Activated CD8-positive, alpha-beta memory T cell treated with anti-CD3 and anti-CD28 coated beads, Interleukin-2, amount 50 U/mL, for 1 hour (primary cell): Measurements from ENCODE around the gene ATAD3A.

ENCODE experiments used
- DNase-seq: peaks from one replicate; pipeline ENCODE4 v3.0.0-alpha.2; 2020; ENCODE audit errors: extremely low read depth

ATAD3A gene

DNA sequence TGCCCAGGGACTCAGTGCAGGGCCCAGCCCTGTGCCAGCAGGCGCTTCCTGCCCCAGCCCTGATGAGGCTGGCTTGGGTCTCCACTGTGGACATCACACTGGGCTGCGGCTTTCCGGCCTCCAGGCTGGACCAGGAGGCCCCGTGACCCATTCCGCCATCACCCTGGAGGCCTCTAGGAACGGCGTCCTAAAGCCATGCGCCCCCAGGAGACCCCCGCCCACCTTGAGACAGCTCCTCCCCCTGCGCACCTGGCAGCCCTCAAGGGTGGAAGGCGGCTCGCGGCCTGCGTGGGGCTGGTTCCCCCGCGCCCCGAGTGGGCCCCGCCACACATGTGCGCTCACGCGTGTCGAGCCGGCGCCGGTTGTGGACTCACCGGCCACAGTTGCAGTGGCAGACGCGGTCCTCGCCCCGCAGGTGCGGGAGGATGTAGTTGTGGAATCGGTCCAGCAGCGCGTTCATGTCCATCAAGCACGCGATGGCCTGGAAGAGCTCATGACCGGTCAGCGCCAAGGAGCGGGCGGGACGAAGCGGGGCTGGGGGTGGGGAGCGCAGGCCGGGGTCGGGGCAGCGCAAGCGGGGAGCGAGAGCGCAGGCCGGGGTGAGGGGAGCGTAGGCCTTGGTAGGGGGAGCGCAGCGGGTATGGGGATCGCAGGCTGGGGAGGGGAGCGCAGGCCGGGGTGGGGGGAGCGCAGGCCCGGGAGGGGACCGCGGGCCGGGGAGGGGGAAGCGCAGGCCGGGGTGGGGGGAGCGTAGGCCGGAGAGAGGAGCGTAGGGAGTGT lies 27.5 kb downstream of the ATAD3A start:
- DNase-seq, result no peak

DNA sequence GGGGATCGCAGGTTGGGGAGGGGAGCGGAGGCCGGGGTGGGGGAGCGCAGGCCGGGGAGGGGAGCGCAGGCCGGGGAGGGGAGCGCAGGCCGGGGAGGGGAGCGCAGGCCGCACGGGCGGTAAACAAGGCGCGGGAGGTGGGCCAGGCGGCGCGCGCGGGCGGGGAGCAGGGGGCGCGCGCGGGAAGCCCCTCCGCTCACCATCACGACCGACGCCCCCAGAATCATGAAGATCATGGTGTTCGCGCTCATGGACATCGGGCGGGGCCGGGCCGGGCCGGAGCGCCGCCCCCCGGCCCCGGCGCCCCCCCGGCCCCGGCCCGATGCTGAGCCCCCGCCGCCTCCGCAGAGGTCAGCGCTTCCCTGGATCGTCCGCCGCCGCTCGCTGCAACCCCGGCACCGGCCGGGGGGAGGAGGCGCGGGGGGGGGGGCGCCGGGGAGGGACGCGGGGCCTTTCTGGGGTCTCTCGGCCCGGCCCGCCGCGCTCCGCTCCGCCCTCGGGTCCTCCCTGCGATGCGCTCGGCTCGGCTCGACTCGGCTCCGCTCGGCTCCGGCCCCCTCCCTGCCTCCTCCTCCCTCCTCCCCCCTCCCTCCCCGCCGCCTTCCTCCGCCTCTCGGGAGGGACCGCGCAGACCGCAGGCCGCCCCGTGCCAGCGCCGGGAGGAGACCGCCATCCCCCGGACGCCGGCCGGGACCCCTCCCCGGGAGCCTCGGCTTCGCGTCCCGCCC lies 28.3 kb downstream of the ATAD3A start, which contains the start of gene TMEM240:
Gene TMEM240 (minus strand): TSS at position 535 of the 728 bp plus-strand sequence. CDS start 278 bp downstream, at position 257.
- DNase-seq, result no peak

DNA sequence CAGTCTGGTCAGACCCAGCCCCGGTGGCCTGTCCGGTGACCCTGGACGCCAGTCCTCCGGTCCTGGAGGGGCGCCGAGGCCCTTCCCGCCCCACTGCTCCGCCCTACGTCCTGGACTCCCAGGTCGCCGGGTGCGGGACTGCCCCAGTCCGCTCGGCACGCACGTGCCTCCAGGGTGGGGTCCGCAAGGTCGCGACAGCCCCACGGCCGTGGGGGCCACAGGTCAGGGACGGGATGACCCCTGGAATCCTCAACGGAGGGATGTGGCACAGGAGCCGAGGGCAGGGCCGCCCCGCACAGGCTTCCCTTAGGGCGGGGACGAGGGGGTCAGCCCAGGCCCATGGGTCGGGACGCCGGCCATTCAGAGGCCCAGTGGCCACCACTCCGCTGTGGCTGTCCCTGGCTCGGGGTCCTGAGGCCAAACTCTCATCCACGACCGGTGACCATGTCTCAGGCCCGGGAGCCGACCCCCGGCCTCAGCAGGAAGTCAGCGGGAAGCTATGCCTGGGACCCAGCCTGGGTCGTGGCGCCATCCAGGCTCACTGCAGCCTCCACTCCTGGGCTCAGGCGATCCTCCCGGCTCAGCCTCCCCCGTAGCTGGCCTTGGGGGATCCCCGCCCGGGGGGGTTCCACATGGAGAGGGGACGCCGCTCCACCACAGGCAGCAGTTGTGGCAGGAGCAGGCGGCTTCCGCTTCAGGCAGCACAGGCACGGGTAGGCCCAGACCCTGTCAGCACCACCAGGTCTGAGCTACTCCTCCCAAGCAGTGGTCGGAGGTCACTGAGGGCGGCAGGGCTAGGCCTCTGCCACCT lies 29.1 kb downstream of the ATAD3A start:
- DNase-seq, result no peak

DNA sequence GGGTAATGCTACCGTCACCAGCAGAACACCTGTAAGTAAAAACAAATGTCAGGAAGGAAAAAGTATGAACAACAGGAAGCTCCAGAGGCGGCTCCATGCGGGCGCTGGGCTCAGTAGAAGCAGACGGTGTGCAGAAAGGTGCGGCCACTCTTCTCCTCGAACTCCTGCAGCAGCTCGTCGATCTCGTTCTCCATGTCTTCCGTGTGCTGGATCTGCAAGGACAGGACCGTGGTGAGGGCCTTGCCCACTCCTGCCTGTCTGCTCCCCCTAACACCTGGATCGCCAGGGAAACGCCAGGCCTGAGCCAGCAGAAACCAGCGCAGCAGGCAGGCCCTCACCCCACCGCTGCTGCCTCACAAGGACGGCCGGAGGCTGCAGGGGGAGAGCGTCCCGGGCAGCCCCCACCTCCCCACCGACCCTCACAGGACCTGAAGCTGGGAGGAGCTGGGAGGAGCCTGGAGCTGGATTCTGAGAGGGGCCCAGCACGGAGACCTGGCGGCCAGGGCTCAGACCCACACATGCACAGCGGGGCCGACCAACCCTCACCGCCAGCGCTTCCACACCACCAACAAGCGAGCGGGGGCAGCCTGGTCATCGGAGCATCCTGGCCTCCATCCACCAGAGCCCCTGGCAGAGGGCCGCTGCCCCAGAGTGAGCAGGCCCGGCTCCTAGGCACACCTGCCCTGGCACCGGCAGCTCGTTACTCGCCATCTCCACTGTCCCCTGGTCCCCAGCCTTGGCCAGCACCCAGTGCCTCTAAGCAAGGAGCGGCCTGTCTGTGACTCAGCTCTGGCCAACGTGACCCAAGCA lies 30.2 kb downstream of the ATAD3A start:
- DNase-seq, result no peak

DNA sequence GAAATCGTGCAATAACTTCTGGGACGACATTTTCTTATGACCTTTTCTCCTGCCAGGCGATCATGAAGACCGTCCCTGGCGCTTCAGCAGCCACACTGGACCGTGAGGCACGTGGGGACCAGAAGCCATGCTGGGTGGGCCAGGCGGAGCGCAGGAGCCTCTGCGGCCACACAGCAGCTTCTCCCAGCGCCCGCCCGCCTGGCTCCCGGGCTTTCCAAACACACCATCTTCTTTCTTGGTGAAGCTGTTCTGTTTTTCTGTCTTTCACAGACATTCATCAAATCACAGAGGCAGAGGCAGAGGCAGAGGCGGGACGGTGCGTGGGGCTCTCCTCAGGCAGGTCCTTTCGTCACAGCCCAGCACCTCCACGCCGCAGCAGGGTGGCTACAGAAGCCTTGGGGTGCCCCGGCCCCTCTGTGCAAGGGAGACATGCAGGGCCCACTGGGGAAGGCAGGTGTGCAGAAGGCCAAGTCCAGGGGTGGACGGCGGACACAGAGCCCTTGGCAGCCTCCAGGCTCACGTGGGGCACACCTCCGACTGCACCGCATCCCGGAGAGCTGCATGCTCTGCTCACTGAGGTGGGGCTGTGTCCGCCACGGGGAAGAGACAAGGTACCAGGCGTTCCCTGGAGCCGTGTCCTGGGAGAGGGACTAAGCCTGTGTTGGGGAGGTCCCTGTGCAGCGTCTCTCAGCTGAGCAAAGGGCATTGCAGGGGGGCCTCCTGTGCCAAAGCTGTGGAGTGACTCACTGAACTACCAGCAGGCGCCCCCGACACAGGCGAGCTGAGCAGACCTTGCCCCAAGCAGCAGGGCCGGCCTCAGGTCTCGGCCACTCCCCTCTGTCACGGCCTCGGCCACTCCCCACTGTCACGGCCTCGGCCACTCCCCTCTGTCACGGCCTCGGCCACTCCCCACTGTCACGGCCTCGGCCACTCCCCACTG lies 31.1 kb downstream of the ATAD3A start:
- no peak for DNase-seq

DNA sequence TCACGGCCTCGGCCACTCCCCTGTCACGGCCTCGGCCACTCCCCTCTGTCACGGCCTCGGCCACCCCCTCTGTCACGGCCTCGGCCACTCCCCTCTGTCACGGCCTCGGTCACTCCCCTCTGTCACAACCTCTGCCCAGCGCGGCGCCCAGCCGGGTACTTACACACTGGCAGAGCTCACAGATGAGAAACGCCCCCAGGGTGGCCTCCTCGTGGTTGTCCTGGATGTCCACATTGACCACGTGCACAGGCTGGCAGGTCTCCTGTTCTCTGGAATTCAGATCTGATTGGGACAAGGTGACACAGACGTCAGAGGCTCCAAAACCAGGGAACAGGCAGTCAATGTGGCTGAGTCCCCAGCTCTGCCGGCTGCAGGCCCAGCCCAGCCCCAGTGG lies 31.7 kb downstream of the ATAD3A start:
- DNase-seq, result no peak

DNA sequence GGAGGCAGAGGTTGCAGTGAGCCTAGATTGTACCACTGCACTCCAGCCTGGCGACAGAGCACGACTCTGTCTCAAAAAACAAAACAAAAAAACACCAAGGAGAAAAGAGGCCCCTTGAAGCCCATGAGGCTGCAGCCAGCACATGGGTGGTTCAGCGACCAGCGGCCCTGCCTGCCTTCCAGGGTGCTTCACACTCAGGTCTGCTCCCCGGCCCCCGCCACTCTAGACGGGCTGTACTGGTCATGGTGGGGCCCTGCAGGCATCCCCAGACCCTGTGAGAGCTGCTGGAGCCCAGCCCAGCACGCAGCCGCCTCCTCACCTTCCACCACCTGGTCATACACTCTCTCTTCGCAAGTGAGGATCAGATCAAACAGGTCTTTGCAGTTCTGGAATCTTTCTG lies 32.6 kb downstream of the ATAD3A start:
- no peak for DNase-seq

DNA sequence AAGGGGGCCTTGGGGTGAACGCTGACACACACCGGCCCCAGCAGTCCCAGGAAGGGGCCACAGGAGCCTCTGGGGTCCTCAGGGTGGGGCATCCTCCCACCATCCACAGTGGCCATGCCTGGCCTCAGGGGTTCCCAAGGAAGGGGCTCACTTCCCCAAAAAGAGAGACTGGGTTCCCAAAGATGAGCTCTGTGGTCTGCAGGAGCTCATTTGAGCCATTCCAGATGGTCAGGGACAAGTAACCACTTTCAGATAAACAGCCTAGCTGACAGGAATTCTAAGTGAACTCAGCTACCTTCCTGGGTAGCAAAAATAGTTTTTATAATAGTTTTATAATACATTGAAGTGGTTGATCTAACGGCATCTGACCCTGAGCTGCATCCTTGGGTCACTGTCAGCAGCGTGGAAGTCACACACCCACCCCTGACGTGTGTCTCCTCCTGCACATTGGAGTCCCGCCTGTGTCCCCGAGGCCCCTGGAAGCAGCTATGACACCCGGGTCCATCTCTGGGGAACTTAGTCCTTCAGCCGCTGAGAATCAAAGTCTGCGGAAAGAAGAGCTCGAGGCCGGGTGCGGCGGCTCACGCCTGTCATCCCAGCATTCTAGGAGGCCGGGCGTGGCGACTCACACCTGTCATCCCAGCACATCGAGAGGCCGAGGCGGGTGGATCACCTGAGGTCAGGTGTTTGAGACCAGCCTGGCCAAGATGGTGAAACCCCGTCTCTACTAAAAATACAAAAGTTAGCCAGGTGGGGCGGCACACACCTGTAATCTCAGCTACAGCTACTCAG lies 34.2 kb downstream of the ATAD3A start:
- no peak for DNase-seq

DNA sequence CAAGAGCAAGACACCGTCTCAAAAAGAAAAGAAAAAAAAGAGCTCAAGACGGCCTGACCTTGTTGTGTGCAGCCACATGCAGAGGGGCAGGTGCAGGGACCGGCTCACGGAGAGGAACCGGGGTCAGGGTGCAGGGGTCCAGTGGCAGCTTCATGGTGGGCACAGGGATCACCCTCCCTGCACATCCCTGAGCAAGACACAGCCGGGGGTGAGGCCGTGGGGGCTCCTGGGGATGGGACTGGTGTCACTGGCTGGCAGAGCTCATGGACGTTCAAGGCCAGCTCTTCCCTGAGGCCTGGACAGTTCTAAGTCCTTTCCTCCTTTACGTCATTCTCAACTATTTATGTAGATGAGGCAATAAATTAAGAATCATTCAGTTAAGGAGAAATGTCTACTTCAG lies 35.0 kb downstream of the ATAD3A start:
- DNase-seq, result no peak

DNA sequence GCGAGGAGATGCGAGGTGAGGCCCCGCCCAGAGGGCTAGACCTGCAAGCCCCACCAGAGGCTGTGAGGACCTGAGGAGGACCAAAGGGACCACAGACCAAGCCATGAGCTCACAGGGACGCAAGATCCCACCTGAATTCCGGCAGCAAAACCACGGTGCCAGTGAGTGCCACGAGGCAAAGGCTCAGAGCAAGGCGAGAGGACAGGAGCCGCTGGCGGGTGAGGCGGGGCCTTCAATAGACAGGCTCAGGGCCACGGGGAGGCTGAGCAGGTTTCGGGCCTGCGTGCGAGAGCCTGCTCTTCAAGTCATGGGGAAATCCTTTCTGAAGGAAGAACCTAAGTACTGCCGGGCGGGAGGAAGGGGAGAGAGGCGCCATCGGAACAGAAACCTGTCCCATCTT lies 35.5 kb downstream of the ATAD3A start:
- DNase-seq, result no peak

DNA sequence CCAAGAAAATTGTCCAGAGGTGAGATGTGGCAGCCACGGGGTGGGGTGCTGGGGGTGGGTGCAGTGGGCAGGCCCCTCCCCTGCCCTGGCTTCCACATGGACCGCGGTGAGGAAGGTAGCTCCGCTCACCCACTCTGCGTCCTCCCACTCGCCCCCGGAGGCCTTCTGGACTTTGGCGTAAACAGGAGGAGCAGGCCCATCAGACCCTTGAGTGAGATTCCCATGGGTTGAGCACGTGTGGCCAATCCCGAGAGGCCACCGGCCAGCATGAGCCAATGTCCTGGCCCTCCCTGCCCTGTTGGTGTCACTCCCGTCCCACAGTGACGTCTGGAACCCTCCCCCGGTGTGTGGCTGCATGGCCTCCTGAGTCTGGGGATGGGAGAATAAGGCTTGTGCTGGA lies 36.6 kb downstream of the ATAD3A start:
- no peak for DNase-seq

DNA sequence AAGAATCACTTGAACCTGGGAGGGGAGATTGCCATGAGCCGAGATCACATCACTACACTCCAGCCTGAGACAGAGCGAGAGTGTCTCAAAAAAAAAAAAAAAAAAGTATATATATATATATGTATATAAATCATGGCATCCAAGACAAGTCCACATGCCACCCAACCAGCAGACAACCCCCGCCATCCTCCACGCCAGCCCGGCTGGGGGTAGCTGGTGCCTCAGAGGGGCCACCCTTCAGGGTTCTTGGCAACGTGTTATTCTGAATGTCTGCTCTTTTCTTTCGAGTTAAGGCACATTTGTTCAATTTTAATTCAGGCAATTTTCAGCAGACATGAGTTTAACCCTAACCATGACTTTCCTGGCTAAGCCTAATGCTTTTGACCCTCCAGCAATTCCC lies 38.1 kb downstream of the ATAD3A start:
- DNase-seq, result no peak

DNA sequence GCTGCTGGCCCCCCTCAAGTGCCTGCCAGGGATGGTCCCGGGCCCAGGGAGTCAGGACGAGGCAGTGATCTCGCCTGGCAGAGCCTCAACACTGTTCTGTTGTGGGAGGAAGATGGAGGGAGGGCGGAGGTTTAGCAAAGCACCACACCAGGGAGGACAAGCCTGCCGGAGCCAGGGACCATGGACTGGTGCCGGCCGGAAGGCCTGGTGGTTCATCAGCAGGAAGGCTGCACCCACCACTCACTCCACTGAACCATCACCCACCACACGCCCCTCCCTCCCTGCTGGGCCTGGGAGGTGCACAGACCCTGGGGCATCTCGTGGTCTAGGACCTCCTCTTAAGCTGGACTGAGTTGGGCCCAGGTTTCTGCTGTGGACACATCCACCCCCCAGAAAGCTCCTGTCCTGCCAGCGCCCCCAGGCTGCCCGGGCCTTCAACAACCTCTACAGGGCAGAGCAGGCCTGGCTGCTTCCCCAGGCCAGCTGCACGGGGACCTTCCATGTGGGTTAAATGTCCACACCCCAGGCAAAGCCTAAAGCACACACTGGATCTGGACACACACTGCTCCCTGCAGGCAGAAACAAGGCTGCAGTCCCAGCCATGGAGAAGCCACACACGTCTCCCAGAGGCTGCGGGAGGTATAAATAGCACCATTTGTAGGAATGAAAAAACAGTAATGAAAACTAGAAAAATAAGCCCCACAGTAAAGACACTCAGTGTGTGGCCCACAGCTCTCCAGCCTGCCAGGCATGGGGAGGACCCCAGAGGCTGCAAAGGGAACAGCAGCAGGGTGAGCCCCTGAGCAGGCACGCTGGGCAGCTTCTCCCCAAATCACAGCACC lies 38.9 kb downstream of the ATAD3A start:
- DNase-seq, result no peak

DNA sequence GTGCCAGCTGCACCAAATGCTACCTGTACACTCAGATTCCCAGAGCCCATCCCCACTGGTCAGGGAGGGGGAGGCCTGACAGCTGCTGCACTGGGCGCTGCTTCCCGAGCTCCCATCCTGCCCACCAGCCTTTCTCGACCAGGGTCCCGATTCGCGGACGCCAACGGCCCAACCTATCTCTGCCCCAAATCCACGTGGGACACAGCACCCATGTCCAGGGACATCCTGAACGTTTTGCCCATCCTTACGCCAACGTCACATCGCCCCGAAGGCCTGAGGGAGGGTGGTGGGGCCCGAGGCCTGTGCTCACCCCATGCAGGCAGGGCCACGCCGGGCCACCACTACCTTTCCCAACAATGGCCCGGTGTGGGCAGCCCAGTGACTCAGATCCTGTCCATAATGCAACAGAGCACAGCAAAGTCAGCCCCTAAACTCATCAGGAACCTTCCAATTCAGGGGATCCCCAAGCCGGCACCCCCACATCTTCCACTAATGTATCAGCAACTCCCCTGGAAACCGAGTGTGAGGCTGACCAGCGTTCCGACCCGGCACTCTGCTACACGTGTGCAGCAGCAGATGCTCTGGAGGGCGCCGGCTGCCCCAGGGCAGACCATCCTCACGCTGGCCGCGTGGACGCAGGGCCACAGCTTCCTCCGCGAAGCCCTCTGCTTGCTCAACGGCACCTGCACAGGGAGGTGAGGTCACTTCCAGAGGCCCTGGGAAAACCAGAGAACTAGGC lies 39.7 kb downstream of the ATAD3A start:
- DNase-seq, result no peak

DNA sequence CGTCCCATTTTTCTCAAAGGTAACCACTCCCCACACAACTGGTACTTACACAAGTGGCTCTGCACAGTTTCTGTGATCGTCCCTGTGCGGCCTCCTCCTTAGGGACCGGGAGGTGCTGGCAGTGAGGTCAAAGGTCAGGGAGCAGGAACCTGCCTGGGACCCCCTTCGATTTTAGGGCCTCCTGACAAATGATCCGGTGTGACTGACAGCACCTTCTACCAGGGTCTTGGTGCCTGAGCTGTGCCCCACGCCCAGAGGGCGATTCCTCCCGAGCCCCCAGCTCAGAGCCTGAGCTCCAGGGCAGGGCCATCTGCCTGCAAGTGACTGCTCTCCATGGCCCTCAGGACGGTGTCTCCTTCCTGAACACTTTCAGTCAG lies 40.3 kb downstream of the ATAD3A start:
- no peak for DNase-seq

DNA sequence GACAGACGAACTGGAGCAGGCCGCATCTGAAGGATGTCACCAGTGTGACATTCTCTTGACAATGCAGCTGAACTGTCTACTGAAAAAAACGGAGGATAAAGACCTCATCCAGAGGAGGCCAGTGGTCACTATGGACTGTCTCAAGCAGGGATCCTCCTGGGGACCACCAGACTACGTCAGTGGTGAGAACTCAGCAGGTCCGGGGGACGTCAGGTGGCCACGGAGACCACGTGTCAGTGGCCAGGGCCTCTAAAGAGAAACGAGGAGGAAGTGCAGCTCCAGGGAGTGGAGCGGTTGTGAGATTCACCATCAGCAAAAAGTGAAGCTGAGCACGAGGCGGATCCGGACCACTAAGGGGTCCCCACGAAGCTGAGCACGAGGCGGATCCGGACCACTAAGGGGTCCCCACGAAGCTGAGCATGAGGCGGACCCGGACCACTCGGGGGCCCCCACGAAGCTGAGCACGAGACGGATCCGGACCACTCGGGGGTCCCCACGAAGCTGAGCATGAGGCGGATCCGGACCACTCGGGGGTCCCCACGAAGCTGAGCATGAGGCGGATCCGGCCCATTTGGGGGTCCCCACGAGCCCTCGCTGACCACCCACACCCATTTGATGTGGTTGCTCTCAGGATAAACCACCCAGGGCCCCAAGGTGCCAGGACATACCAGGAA lies 42.0 kb downstream of the ATAD3A start:
- DNase-seq, result no peak

DNA sequence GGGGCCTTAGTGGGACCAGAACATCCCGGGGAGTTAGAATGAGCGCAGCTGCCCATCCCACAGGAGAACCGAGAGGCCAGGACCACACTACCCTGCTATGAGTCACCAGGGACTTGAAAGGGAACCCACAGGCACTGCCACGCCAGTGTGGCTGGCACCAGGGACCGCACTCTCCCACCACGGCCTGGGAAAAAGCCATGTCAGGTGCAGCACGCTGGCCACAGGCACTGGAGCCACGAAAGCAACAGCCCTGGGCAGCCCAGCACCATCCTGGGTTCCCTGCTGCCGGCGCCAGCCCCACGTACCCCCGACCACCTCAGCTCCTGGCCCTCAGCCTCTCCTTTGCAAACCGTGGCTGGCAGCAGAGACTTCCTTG lies 42.6 kb downstream of the ATAD3A start:
- no peak for DNase-seq
